SU-DHL-6 (cell line): ENCODE data around the gene HDAC10.

ENCODE experiments used
- H2AFZ ChIP-seq: fragments of 200-600 bp; sonication (generic); 2 replicates; pipeline ENCODE4 v1.6.1; 2014; ENCODE audit warnings: low read depth, mild to moderate bottlenecking, moderate library complexity, mixed read lengths, antibody characterized with exemption, low read length; ENCODE audit not compliant: severe bottlenecking
- H3F3A ChIP-seq: fragments of 200-600 bp; shearing (Covaris generic); 2 replicates; pipeline ENCODE4 v1.6.0; 2016; ENCODE audit warnings: antibody characterized with exemption, mild to moderate bottlenecking; ENCODE audit not compliant: insufficient read depth
- H3K27ac ChIP-seq: fragments of 200-600 bp; sonication (generic); 2 replicates; pipeline ENCODE4 v1.5.1; 2016; ENCODE audit warnings: low read depth, mild to moderate bottlenecking, low read length, moderate library complexity, mixed read lengths
- H3K27me3 ChIP-seq: fragments of 200-600 bp; sonication (generic), shearing (Covaris generic); 2 replicates; pipeline ENCODE4 v1.6.0; 2014; ENCODE audit warnings: mild to moderate bottlenecking, low read length
- H3K36me3 ChIP-seq: fragments of 200-600 bp; sonication (generic); 2 replicates; pipeline ENCODE4 v1.6.1; 2014; ENCODE audit warnings: mild to moderate bottlenecking, low read length, mixed read lengths
- H3K4me2 ChIP-seq: fragments of 300-600, 200-600 bp; shearing (Covaris generic), sonication (generic); 2 replicates; pipeline ENCODE4 v1.6.0; 2014; ENCODE audit warnings: low read length, low read depth, mild to moderate bottlenecking; ENCODE audit not compliant: poor library complexity, severe bottlenecking
- H3K4me3 ChIP-seq: fragments of 200-600 bp; sonication (generic); 2 replicates; pipeline ENCODE4 v1.5.1; 2014; ENCODE audit warnings: antibody characterized with exemption, low read length, mild to moderate bottlenecking, mixed read lengths; ENCODE audit not compliant: insufficient read depth, poor library complexity, severe bottlenecking
- H3K79me2 ChIP-seq: fragments of 200-600 bp; sonication (generic); 2 replicates; pipeline ENCODE4 v1.6.1; 2014; ENCODE audit warnings: mild to moderate bottlenecking, low read length, moderate library complexity; ENCODE audit not compliant: insufficient read depth
- H3K9ac ChIP-seq: fragments of 200-600 bp; sonication (generic); 2 replicates; pipeline ENCODE4 v1.7.0; 2014; ENCODE audit warnings: mild to moderate bottlenecking, low read length
- H3K9me2 ChIP-seq: fragments of 200-600 bp; sonication (generic); replicated peaks from 2 replicates; pipeline ENCODE4 v1.6.1; 2014; ENCODE audit warnings: low read length; ENCODE audit not compliant: insufficient read depth
- H3K9me3 ChIP-seq: fragments of 200-600 bp; sonication (generic); 2 replicates; pipeline ENCODE4 v1.6.1; 2014; ENCODE audit warnings: low read length, mixed read lengths; ENCODE audit not compliant: insufficient read depth
- H4K20me1 ChIP-seq: fragments of 200-600 bp; sonication (generic); 2 replicates; pipeline ENCODE4 v1.6.1; 2014; ENCODE audit warnings: low read depth, mild to moderate bottlenecking, antibody characterized with exemption, low read length, moderate library complexity, mixed read lengths
- CTCF ChIP-seq: fragments of 200-600 bp; sonication (generic); IDR thresholded peaks from one replicate; pipeline ENCODE4 v1.5.1; 2017; ENCODE audit warnings: antibody characterized with exemption, mild to moderate bottlenecking, low read length, moderate library complexity; ENCODE audit not compliant: insufficient read depth, poor library complexity, severe bottlenecking
- EZH2phosphoT487 ChIP-seq: fragments of 200-600 bp; sonication (generic), shearing (Covaris generic); conservative IDR thresholded peaks from 2 replicates; pipeline ENCODE4 v1.6.1; 2018; ENCODE audit warnings: mild to moderate bottlenecking, antibody characterized with exemption, low read length, moderate library complexity, mixed read lengths

HDAC10 gene

GRCh38 chr22:50226063-50226874, 24.8 kb downstream of the HDAC10 start:
- Histone ChIP-seq H3K27me3 (no peaks in the 10 kb centered on the region), H3K27ac (no peak overlapping the region), H3K9ac (no peak overlapping the region), H3K79me2 (no peaks in the 10 kb centered on the region), H3F3A (no peaks in the 10 kb centered on the region), H3K9me3 (no peaks in the 10 kb centered on the region), H3K36me3 (no peaks in the 10 kb centered on the region), H3K9me2 (no peaks in the 10 kb centered on the region), H4K20me1 (no peaks in the 10 kb centered on the region; the same call in 1 of the 2 replicates), H2AFZ (no peak overlapping the region), H3K4me3 (no peak overlapping the region), H3K4me2 (no peak overlapping the region)
- TF ChIP-seq EZH2phosphoT487 = no peak
- TF ChIP-seq CTCF = no peak

GRCh38 chr22:50225200-50225969, 25.7 kb downstream of the HDAC10 start:
- no peaks in the 10 kb centered on the region for H3K9me2 ChIP-seq
- H3K9ac ChIP-seq = no peak overlapping the region
- H4K20me1 ChIP-seq = no peaks in the 10 kb centered on the region; the same call in 1 of the 2 replicates
- no peak overlapping the region for H2AFZ ChIP-seq
- H3K79me2 ChIP-seq = no peaks in the 10 kb centered on the region
- no peaks in the 10 kb centered on the region for H3K36me3 ChIP-seq
- no peak overlapping the region for H3K4me3 ChIP-seq
- no peak for TF ChIP-seq EZH2phosphoT487
- no peak for TF ChIP-seq CTCF
- H3K9me3 ChIP-seq = no peaks in the 10 kb centered on the region
- H3F3A ChIP-seq = no peaks in the 10 kb centered on the region
- H3K27me3 ChIP-seq = no peaks in the 10 kb centered on the region
- H3K27ac ChIP-seq = no peak overlapping the region
- no peak overlapping the region for H3K4me2 ChIP-seq

DNA sequence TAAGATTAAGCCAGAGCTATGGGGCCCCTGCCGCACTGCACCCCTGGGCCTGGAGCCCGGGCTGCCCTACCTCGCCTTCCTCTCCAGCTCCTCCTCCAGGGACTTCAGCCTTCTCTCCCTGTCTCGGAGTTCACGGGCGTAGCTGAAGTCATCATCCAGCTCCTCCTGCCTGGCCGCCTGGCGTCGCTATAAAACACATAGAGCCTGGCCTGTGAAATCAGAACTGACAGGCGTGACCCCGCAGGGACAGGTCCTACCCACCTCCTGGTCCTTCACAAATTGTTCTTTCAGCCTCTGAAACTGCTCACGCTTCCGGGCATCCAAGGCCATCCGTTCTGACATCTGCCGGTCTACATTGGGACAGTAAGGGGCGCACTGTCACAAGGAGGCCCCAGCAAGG, 27.0 kb downstream of the HDAC10 start:
- Histone ChIP-seq H3K9me2 (no peaks in the 10 kb centered on the region), H3K27ac (no peak overlapping the region), H3K4me2 (no peak overlapping the region), H3K9me3 (no peaks in the 10 kb centered on the region), H3K27me3 (no peaks in the 10 kb centered on the region), H2AFZ (no peak overlapping the region), H4K20me1 (no peaks in the 10 kb centered on the region), H3K79me2 (no peaks in the 10 kb centered on the region), H3K36me3 (no peaks in the 10 kb centered on the region), H3K9ac (no peak overlapping the region), H3K4me3 (no peak overlapping the region), H3F3A (no peaks in the 10 kb centered on the region)
- TF ChIP-seq EZH2phosphoT487 = no peak
- no peak for TF ChIP-seq CTCF
